ENCODE results near the gene NLK. TPM values are rescaled to one million over a fixed set of nuclear protein-coding genes. Genes with fewer than 3 reads are reported as not detected.

The NLK gene
- total RNA-seq, 1 donor from 2014 or later, result 30.6 TPM

- no peak for FAIRE-seq
- H3K4me1 ChIP-seq (ENCODE audit: insufficient read depth, low read length), result peaks cover 10% of the 10 kb centered on the region
- Mint-ChIP-seq H3K27me3 (ENCODE audit: low read depth, unreplicated experiment) (no peaks in the 10 kb centered on the region), H3K36me3 (ENCODE audit: low read depth, unreplicated experiment) (peaks cover 4% of the 10 kb centered on the region), H3K27ac (ENCODE audit: unreplicated experiment) (peak overlapping the region; percentile 58), H3K4me1 (ENCODE audit: low read depth, unreplicated experiment) (peaks cover 9% of the 10 kb centered on the region), H3K4me3 (ENCODE audit: unreplicated experiment) (no peak overlapping the region), H3K9me3 (ENCODE audit: unreplicated experiment) (no peaks in the 10 kb centered on the region)
- no peaks in the 10 kb centered on the region for H3K27me3 ChIP-seq (ENCODE audit: insufficient read depth, low read length)
- H2AFZ ChIP-seq (ENCODE audit: low read depth, low read length), result no peak overlapping the region
- no peak for TF ChIP-seq EZH2 (IDR thresholded peaks at IDR 0.05; ENCODE audit: insufficient read depth, low read length)
- TF ChIP-seq, protein P1, sequence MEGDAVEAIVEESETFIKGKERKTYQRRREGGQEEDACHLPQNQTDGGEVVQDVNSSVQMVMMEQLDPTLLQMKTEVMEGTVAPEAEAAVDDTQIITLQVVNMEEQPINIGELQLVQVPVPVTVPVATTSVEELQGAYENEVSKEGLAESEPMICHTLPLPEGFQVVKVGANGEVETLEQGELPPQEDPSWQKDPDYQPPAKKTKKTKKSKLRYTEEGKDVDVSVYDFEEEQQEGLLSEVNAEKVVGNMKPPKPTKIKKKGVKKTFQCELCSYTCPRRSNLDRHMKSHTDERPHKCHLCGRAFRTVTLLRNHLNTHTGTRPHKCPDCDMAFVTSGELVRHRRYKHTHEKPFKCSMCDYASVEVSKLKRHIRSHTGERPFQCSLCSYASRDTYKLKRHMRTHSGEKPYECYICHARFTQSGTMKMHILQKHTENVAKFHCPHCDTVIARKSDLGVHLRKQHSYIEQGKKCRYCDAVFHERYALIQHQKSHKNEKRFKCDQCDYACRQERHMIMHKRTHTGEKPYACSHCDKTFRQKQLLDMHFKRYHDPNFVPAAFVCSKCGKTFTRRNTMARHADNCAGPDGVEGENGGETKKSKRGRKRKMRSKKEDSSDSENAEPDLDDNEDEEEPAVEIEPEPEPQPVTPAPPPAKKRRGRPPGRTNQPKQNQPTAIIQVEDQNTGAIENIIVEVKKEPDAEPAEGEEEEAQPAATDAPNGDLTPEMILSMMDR (IDR thresholded peaks at IDR 0.05; ENCODE audit: insufficient read depth, low read depth, low read length), result no peak
- H3K4me3 ChIP-seq (ENCODE audit: insufficient read depth, low read depth, low read length), result no peak overlapping the region
- H3K4me2 ChIP-seq (ENCODE audit: low read length), result no peak overlapping the region
- H3K27ac ChIP-seq (ENCODE audit: low read depth, low read length), result no peak overlapping the region
- H4K20me1 ChIP-seq (ENCODE audit: insufficient read depth, low read length), result no peaks in the 10 kb centered on the region
- DNase-seq (ENCODE audit: low read depth), result no peak
- peaks cover 9% of the 10 kb centered on the region for H3K36me3 ChIP-seq (ENCODE audit: insufficient read depth, low read length)
- no peaks in the 10 kb centered on the region for H3K79me2 ChIP-seq (ENCODE audit: insufficient read depth, low read length)
- H3K9ac ChIP-seq (ENCODE audit: low read length), result no peak overlapping the region
- H3K9me3 ChIP-seq (ENCODE audit: insufficient read depth, low read depth, low read length), result no peaks in the 10 kb centered on the region
These were observed 158.8 kb downstream of the NLK start for GRCh38 chr17:28201315-28201714.

GRCh38 chr17:28204244-28204643 lies 161.8 kb downstream of the NLK start:
- H3K9me3 Mint-ChIP-seq (ENCODE audit: unreplicated experiment), result peaks cover 2% of the 10 kb centered on the region
- Histone ChIP-seq H3K79me2 (ENCODE audit: insufficient read depth, low read length) (no peaks in the 10 kb centered on the region), H3K27me3 (ENCODE audit: insufficient read depth, low read length) (no peaks in the 10 kb centered on the region), H3K9me3 (ENCODE audit: insufficient read depth, low read depth, low read length) (no peaks in the 10 kb centered on the region), H3K36me3 (ENCODE audit: insufficient read depth, low read length) (no peaks in the 10 kb centered on the region), H4K20me1 (ENCODE audit: insufficient read depth, low read length) (no peaks in the 10 kb centered on the region), H3K4me1 (ENCODE audit: insufficient read depth, low read length) (peaks cover 10% of the 10 kb centered on the region), H3K4me2 (ENCODE audit: low read length) (peak overlapping the region; percentile 23), H3K9ac (ENCODE audit: low read length) (no peak overlapping the region), H2AFZ (ENCODE audit: low read depth, low read length) (no peak overlapping the region), H3K27ac (ENCODE audit: low read depth, low read length) (no peak overlapping the region), H3K4me3 (ENCODE audit: insufficient read depth, low read depth, low read length) (no peak overlapping the region)
- no peaks in the 10 kb centered on the region for H3K27me3 Mint-ChIP-seq (ENCODE audit: low read depth, unreplicated experiment)
- no peak for DNase-seq (ENCODE audit: low read depth)
- peaks cover 11% of the 10 kb centered on the region for H3K4me1 Mint-ChIP-seq (ENCODE audit: low read depth, unreplicated experiment)
- no peak overlapping the region for H3K4me3 Mint-ChIP-seq (ENCODE audit: unreplicated experiment)
- no peaks in the 10 kb centered on the region for H3K36me3 Mint-ChIP-seq (ENCODE audit: low read depth, unreplicated experiment)
- no peak for TF ChIP-seq EZH2 (IDR thresholded peaks at IDR 0.05; ENCODE audit: insufficient read depth, low read length)
- TF ChIP-seq, protein P1 (IDR thresholded peaks at IDR 0.05; ENCODE audit: insufficient read depth, low read depth, low read length), result no peak
- no peak overlapping the region for H3K27ac Mint-ChIP-seq (ENCODE audit: unreplicated experiment)
- no peak for FAIRE-seq

GRCh38 chr17:28204751-28205150 lies 162.3 kb downstream of the NLK start:
- Mint-ChIP-seq H3K27ac (ENCODE audit: unreplicated experiment) (no peak overlapping the region), H3K27me3 (ENCODE audit: low read depth, unreplicated experiment) (no peaks in the 10 kb centered on the region)
- peak; percentile 84 for FAIRE-seq

More at GRCh38 chr17:28204751-28205150, 162.3 kb downstream of the NLK start:
- Mint-ChIP-seq H3K9me3 (ENCODE audit: unreplicated experiment) (peaks cover 2% of the 10 kb centered on the region), H3K4me3 (ENCODE audit: unreplicated experiment) (no peak overlapping the region), H3K36me3 (ENCODE audit: low read depth, unreplicated experiment) (no peaks in the 10 kb centered on the region), H3K4me1 (ENCODE audit: low read depth, unreplicated experiment) (peaks cover 11% of the 10 kb centered on the region)
- peak overlapping the region; percentile 23 for H3K4me2 ChIP-seq (ENCODE audit: low read length)
- H3K4me3 ChIP-seq (ENCODE audit: insufficient read depth, low read depth, low read length), result no peak overlapping the region
- TF ChIP-seq EZH2 (IDR thresholded peaks at IDR 0.05; ENCODE audit: insufficient read depth, low read length), result no peak
- TF ChIP-seq, protein P1 (IDR thresholded peaks at IDR 0.05; ENCODE audit: insufficient read depth, low read depth, low read length), result no peak
- no peaks in the 10 kb centered on the region for H3K27me3 ChIP-seq (ENCODE audit: insufficient read depth, low read length)
- no peaks in the 10 kb centered on the region for H3K36me3 ChIP-seq (ENCODE audit: insufficient read depth, low read length)
- no peaks in the 10 kb centered on the region for H3K79me2 ChIP-seq (ENCODE audit: insufficient read depth, low read length)
- no peaks in the 10 kb centered on the region for H4K20me1 ChIP-seq (ENCODE audit: insufficient read depth, low read length)
- H2AFZ ChIP-seq (ENCODE audit: low read depth, low read length), result no peak overlapping the region
- H3K9me3 ChIP-seq (ENCODE audit: insufficient read depth, low read depth, low read length), result no peaks in the 10 kb centered on the region
- peak; percentile 71 for DNase-seq (ENCODE audit: low read depth)
- H3K4me1 ChIP-seq (ENCODE audit: insufficient read depth, low read length), result peaks cover 10% of the 10 kb centered on the region
- no peak overlapping the region for H3K9ac ChIP-seq (ENCODE audit: low read length)
- H3K27ac ChIP-seq (ENCODE audit: low read depth, low read length), result no peak overlapping the region

All from astrocyte (in vitro differentiated cells and primary cell).